ENCODE data around the gene TREH. TPM values are rescaled to one million over a fixed set of nuclear protein-coding genes. Genes with fewer than 3 reads are reported as not detected.
A peak's percentile ranks its signal among the peaks of the same experiment; 100 is the strongest.

TREH gene
- total RNA-seq, 2 experiments from 2014 or later: not detected

DNA sequence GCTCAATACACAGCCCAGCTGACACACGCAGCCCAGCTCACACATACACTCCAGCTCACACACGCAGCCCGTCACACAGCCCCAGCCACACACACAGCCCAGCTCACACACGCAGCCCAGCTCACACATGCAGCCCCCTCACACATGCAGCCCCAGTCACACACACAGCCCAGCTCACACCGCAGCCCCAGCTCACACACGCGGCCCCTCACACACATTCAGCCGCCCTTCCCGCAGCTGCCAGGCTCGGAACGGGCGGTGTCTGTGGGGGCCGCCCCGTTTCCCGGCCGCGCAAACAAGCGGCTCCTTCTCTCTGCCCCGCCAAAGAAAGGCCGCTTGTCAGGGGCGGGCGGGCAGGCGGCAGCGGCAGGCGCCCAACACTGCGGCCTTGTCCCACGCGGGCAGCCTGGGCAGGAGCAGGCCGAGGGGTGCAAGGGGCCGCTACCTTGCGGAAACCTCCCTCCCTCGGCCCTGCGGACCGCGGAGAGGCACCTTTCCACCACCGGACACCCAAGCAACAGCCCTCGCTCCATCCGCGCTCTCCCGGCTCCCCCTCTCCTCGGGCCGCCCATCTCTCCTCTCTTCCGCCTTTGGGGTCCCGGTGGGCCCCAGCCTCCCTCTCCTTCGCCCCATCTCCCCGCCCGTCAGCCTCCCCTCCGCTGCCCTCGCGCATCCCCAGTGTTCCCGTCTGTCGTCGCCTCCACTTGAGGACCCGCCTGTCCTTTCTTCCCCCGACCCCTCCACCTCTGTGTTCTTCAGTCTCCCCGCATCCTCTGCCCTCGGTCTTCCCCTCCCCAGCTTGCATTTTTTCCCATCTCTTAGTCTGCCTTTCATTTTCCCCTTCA is 69.8 kb downstream of the TREH start:
- CTCF ChIA-PET: interaction anchor here (0.7 to 7.3 kb wide), 6 partner anchors 10 to 321 kb away, joined by 3 to 106 read pairs (median 6); no protein-coding TSS in a partner anchor
- no peaks in the 10 kb centered on the region for H3K36me3 Mint-ChIP-seq (ENCODE audit: low read depth)
- DNase-seq: peak; percentile 45
- H3K9me3 Mint-ChIP-seq: no peaks in the 10 kb centered on the region
- peaks cover 17% of the 10 kb centered on the region for H3K27me3 Mint-ChIP-seq (ENCODE audit: low read depth)
- intact Hi-C loops (cut with micrococcal nuclease): loop anchor here (1.0 to 5.0 kb wide), 2 partner anchors 36 to 462 kb away; no protein-coding TSS in a partner anchor
- H3K4me3 Mint-ChIP-seq: peak overlapping the region; percentile 81
- no peak overlapping the region for H3K27ac Mint-ChIP-seq
- peaks cover 20% of the 10 kb centered on the region for H3K4me1 Mint-ChIP-seq (ENCODE audit: low read depth)

- DNase-seq: peak; percentile 71
- peaks cover 17% of the 10 kb centered on the region for H3K27me3 Mint-ChIP-seq (ENCODE audit: low read depth)
- H3K4me3 Mint-ChIP-seq: peak overlapping the region; percentile 81
- no peak overlapping the region for H3K27ac Mint-ChIP-seq
- CTCF ChIA-PET: interaction anchor here (0.6 to 7.3 kb wide), 12 partner anchors 9 to 718 kb away, joined by 3 to 106 read pairs (median 3); no protein-coding TSS in a partner anchor
- intact Hi-C loops (cut with micrococcal nuclease): loop anchor here (1.0 to 5.0 kb wide), 2 partner anchors 35 to 461 kb away; no protein-coding TSS in a partner anchor
- H3K36me3 Mint-ChIP-seq (ENCODE audit: low read depth): no peaks in the 10 kb centered on the region
- H3K9me3 Mint-ChIP-seq: no peaks in the 10 kb centered on the region
- peaks cover 20% of the 10 kb centered on the region for H3K4me1 Mint-ChIP-seq (ENCODE audit: low read depth)
Measured at GRCh38 chr11:118608360-118609227, 70.9 kb downstream of the TREH start.

GRCh38 chr11:118607401-118608359 is 71.8 kb downstream of the TREH start, which contains the start of gene PHLDB1:
PHLDB1 (plus strand) TSS chr11:118607615; CDS start chr11:118613837, 6,222 bp downstream.
- intact Hi-C loops (cut with micrococcal nuclease): loop anchor here (5.0 kb wide), 1 partner anchor 460 kb away; no protein-coding TSS in a partner anchor
- Mint-ChIP-seq H3K36me3 (ENCODE audit: low read depth) (peaks cover 2% of the 10 kb centered on the region), H3K9me3 (no peaks in the 10 kb centered on the region), H3K4me3 (peak within 1 kb of the TSS; percentile 81), H3K4me1 (ENCODE audit: low read depth) (peaks cover 20% of the 10 kb centered on the region), H3K27me3 (ENCODE audit: low read depth) (peaks cover 17% of the 10 kb centered on the region), H3K27ac (no peak within 1 kb of the TSS)
- peak; percentile 45 for DNase-seq
- CTCF ChIA-PET: interaction anchor here (0.6 to 7.3 kb wide), 11 partner anchors 8 to 89 kb away, joined by 3 to 106 read pairs (median 4); no protein-coding TSS in a partner anchor

Small RNA genes lying within 50 kb of the gene (microRNA-seq; reads per million reads assigned to microRNA genes)
- not detected for gene MIR6716 (ENCODE audit: borderline microRNAs expressed, borderline replicate concordance)

Other genes starting within 250 kb of the TREH start
- 10 to 100 TPM; 68.4 to 68.5 TPM for gene KMT2A, start 243.2 kb downstream of the TREH start, total RNA-seq
- not detected for gene TTC36, start 152.2 kb downstream of the TREH start, total RNA-seq
- 10 to 100 TPM; 13.3 to 14.1 TPM for gene TMEM25, start 148.5 kb downstream of the TREH start, total RNA-seq
- gene IFT46, start 113.7 kb downstream of the TREH start, total RNA-seq: 10 to 100 TPM; 18.1 to 20.0 TPM
- 100 to 1,000 TPM; 159 to 174 TPM for gene ARCN1, start 107.2 kb downstream of the TREH start, total RNA-seq
- gene PHLDB1, start 72.0 kb downstream of the TREH start, total RNA-seq: 1 to 10 TPM; 2.0 TPM
- gene DDX6, start 111.5 kb upstream of the TREH start, total RNA-seq: 100 to 1,000 TPM; 274 to 279 TPM
- 10 to 100 TPM; 25.6 to 26.1 TPM for gene CXCR5, start 204.2 kb upstream of the TREH start, total RNA-seq
- gene BCL9L, start 246.3 kb upstream of the TREH start, total RNA-seq: 10 to 100 TPM; 33.3 to 36.1 TPM